Measurements from ENCODE around the gene COL25A1.
"Not testable (repeated sequence)": the region's sequence is repeated elsewhere in the genome, so short reads cannot be mapped to it uniquely, and the experiment has no call there.

- TF ChIP-seq POLR2A (IDR thresholded peaks at IDR 0.05) = not testable (repeated sequence)
- TF ChIP-seq, protein P1, sequence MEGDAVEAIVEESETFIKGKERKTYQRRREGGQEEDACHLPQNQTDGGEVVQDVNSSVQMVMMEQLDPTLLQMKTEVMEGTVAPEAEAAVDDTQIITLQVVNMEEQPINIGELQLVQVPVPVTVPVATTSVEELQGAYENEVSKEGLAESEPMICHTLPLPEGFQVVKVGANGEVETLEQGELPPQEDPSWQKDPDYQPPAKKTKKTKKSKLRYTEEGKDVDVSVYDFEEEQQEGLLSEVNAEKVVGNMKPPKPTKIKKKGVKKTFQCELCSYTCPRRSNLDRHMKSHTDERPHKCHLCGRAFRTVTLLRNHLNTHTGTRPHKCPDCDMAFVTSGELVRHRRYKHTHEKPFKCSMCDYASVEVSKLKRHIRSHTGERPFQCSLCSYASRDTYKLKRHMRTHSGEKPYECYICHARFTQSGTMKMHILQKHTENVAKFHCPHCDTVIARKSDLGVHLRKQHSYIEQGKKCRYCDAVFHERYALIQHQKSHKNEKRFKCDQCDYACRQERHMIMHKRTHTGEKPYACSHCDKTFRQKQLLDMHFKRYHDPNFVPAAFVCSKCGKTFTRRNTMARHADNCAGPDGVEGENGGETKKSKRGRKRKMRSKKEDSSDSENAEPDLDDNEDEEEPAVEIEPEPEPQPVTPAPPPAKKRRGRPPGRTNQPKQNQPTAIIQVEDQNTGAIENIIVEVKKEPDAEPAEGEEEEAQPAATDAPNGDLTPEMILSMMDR (IDR thresholded peaks at IDR 0.05) = not testable (repeated sequence)
Observed at GRCh38 chr4:108869970-108870369, 432.5 kb downstream of the COL25A1 start.
